GM21423 (cell line): ENCODE results near the gene ADH7.
A peak's percentile ranks its signal among the peaks of the same experiment; 100 is the strongest.
"Not testable (repeated sequence)": the region's sequence is repeated elsewhere in the genome, so short reads cannot be mapped to it uniquely, and the experiment has no call there.

Experiments used
- ATAC-seq: cut with Tn5 transposase; IDR thresholded peaks from one replicate; pipeline ENCODE4 v1.9.1; 2021; ENCODE audit warnings: mild to moderate bottlenecking, moderate library complexity; ENCODE audit not compliant: unreplicated experiment

ADH7 gene

DNA sequence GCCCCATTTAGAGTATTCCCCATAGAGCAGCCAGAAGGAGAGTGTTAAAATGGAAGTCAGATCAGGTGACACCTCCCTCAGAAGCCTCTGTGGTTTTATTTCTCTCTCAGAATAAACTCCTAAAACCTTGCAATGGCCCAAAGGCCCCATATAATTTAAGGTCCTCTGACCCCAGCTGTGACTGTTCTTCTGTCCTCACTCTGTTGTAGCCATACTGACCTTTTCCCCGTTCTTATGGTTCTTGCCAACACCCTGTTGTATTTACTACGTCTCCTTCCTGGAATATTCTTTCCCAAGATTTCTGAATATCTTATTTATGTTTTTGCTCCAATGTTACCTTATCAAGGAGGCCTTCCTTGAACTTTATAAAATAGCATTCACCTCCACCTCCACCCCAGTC is 18.0 kb downstream of the ADH7 start:
- no peak for ATAC-seq

DNA sequence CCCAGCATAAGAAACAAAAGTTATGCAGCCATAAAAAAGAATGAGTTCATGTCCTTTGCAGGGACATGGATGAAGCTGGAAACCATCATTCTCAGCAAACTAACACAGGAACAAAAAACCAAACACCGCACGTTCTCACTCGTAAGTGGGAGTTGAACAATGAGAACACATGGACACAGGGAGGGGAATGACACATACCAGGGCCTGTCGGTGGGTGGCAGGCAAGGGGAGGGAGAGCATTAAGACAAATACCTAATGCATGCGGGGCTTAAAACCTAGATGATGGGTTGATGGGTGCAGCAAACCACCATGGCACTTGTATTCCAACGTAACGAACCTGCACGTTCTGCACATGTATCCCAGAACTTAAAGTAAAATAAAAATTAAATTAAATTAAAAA is 19.4 kb downstream of the ADH7 start:
- ATAC-seq = not testable (repeated sequence)

DNA sequence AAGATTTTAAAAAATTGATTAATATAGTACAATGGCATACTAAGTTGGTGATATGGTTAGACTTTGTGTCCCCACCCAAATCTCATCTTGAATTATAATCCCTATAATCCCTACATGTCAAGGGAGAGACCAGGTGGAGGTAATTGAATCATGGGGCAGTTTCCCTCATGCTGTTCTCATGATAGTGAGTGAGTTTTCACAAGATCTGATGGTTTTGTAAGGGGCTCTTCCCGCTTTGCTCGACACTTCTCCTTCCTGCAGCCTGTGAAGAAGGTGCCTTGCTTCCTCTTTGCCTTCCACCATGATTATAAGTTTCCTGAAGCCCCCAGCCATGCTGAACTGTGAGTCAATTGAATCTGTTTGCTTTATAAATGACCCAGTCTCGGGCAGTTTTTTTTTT is 20.2 kb downstream of the ADH7 start:
- ATAC-seq = not testable (repeated sequence)

DNA sequence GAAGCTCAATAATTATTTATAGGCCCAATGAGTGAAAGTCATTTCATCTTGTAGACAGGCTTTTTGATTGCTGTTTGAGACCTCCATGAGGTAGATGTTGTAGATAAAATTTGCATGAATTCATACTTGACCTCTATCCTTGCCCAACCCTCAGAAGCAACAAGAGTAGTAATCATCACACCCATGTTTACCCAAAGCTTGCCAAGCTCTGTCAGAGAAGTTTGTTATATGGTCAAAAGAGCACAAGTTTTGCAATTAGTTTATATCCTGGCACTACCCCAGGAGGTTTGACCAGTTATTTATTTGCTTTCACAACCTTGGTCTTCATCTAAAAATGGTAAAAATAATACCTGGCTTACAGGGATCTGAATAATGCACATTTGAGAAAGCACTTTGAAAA is 20.7 kb downstream of the ADH7 start:
- ATAC-seq = no peak

DNA sequence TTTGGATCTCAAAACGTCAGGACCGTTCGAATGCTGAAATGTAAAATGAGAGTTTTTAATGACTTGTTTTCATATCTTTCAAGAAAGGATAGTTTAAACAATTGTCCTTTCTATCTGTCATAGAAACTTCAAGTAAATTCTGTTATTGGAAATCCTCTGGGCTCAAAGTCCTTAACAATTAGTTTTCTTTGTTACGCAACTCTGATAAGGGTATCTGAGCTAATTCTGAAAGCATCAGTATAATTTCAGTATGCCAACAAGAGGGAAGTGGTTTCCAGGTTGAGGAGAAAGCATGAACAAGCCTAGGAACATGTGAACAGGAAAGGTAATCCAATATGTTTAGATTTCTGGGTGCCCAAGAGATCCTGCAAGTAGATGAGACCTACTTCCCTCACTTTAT is 22.0 kb downstream of the ADH7 start:
- ATAC-seq = no peak

DNA sequence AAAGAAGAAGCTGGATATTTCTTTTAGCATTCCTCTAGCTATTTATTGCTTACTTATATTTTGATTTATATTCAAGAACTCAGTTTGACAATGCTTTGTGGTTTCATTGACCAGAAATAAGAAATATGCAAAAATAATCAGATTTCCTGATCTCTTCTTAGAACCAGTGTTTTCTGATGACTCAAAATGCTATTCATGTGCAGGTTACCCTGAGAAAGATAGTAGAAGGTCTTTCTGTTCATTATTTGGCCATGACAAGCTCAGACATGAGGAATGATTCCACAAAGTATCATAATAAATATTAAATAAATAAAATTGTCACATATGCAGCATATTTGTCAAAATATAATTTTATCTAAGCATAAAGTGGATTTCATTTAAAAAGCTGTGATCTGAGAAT is 24.1 kb downstream of the ADH7 start:
- no peak for ATAC-seq

DNA sequence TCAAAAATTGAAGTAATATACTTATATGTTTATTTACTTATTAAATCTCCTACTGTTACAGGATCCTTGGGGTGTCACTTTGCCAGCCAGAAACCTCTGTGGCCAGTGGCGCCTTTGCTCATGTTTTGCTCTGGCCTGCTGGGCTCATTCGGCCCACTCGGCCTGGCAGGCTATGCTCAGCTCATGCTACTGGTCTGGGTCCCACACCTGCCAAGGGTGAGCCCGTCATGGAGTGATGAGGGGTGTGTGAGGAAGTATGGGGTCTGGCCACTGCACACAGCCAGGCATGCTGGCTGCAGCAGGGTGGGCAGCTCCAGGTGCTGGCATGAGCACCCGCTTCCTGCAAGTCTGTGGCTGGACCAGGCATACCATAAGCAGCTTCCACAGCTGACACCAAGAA is 25.1 kb downstream of the ADH7 start:
- ATAC-seq = no peak

DNA sequence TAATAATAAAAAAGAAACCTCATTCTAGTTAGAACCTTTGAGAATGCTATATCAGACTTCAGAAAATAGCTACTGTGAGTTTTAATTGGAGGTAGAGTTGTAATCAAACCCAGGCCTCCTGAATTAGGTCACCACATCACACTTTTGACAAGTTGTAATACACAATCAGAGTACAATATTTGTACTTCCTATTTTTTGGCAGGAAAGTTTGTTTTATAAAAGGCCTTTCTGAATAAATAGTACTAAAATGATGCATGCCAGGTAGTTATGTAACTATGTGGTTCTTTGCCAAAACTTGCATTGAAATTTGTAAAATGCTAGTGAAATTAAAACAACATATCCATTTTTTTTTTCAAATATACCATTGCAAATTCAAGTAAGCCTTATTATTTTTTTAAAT is 26.8 kb downstream of the ADH7 start:
- no peak for ATAC-seq

DNA sequence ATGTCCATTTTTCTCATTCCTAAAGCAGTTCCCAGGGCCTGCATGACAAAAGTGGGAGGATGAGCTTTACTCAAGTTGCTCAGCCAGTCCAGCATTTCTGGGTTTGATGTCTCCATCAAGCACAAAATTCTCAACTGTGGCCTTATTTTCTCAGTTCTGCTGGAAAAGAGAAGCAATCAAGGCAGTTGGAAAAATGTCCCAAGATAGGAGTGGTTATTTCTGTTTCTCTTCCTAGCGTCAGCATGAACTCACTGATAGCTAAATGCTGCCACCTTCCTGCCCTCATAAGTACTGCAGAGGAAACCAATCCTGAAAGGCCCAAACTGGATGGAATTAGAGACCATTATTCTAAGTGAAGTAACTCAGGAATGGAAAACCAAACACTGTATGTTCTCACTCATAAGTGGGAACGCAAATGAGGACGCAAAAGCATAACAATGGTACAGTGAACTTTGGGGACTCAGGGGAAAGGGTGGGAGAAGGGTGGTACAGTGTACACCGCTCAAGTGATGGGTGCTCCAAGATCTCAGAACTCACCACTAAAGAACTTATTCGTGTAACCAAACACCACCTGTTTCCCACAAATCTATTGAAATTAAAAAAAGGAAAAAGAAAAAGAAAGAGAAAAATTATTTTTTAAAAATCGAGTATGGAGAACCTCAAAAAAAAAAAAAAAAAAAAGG is 29.6 kb downstream of the ADH7 start:
- no peak for ATAC-seq

DNA sequence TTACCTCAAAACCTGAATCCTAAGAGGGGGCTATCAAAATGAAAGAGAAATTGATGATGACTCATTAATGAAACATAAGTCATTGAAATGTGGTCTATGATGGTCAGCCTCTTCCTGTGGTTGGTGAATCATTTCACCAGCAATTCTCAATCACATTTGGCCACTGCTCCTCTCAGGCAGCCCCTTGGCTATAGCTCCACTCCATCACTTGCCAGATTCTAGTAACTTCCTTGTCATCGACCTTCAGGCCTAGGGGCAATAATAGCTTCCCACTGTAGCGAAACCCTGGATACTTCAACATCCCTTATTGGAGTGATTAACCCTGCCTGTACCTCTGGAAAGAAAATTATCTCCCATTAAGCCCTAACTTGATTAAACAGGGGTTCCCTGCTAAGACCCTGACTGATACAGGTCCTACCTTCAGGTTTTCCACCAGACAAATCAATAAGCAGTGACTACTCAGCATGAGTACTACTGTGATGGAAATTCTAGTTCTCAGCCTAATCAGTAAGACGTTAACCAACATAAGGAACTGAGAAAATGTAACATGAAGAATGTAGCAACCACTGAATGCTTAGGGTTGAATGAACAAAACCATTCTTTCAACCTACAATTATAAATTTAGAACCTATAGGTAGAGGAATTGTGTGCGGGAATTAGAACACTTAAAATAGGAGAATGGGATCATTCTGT is 30.4 kb downstream of the ADH7 start:
- peak; percentile 81 for ATAC-seq

GRCh38 chr4:99403380-99404184 is 31.6 kb downstream of the ADH7 start:
- peak; percentile 74 for ATAC-seq

DNA sequence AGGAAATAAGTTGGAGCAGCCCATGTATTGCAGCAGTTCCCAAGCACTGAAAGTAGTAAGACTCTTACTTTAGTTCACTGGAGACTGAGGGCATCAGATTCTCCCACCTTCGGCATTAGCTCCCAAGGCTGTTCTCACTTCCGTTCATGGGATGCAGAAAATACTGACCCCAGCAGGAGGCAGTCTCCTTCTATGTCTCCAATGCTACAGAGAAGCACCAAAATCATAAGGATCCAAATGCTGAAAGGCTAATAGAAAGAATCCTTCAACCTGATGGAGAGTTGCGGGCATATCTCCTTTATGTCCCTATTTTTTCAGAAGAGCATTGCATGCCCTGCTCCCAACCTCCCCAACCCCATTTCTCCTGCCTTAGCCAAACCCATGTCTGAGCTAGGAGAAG is 32.4 kb downstream of the ADH7 start:
- no peak for ATAC-seq

DNA sequence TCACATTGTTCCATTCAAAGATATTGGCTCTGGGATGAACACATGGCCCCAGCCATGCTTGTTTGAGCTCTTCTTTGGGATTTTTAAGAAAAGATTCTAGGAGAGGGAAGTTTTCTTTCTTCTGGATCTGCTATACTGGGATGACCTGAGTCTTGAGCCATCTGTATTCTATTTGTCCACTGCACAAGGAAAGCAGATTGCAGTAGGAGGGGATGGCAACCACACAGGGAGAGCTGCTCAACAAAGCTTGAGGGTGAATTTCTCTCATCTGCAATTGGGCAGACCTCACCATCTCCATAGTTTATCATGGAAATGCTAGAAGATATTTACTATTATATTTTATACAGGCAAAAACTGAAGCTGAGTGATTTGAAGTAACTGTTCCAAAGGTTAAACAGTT is 34.3 kb downstream of the ADH7 start:
- no peak for ATAC-seq

DNA sequence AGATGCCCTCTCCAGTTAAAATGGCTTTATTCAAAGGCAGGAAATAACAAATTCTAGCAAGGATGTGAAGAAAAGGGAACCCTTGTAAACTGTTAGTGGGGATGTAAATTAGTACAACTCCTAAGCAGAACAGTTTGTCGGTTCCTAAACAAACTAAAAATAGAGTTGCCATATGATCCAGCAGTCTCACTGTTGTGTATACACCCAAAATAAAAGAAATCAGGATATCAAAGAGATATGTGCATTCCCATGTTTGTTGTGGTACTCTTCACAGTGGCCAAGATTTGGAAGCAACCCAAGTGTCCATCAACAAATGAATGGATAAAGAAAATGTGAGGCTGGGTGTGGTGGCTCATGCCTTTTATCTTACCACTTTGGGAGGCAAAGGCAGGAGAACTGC is 36.1 kb downstream of the ADH7 start:
- no peak for ATAC-seq

- ATAC-seq = no peak
These were observed 39.4 kb downstream of the ADH7 start for GRCh38 chr4:99395595-99396364.

GRCh38 chr4:99394896-99395295 is 40.2 kb downstream of the ADH7 start:
- ATAC-seq = no peak

- ATAC-seq = no peak
These were observed 45.1 kb downstream of the ADH7 start for GRCh38 chr4:99390055-99390454.

DNA sequence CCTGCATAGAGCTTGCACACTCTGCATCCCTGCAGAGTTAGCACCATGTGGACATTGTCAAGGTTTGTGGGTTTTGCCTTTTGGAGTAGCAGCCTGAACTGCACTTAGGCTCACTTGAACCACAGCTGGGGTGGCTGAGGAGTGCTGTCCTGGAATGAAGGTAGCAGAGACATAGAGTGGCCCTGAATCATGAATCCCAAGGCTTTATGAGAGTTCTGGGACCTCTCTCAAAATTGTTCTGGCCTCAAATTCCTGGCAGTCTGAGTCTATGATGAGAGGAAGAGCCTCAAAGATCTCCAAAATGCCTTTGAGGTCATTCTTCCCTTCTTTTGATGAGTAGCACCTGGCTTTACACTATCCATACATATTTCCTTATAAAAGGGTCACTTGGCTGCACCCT is 45.5 kb downstream of the ADH7 start:
- no peak for ATAC-seq

DNA sequence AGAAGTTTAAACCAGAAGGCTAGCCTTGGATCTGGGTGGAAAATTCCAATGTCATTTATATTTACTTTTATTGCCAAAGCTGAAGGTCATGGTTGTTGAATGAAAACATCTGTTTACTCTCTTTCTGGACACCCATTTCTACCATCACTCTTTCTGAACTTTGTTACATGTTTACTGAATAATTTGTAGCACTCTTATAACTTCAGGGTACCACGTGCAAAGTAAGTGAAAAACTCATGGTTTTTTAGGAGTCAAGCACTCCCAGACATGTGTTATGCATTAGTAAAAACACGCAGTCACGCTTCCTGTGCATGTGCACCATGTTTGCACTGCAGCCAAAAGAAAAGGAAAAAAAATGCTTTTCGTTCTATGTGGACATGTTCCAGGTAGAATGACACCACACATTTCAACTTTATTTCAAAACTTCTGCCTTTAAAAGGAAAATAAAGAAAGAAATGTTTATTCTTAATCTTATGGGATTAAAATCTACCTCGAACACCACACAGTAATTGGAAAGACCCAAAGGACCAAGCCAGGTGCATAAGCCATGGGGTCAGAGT is 51.2 kb downstream of the ADH7 start:
- no peak for ATAC-seq

GRCh38 chr4:99383399-99383798 is 51.7 kb downstream of the ADH7 start:
- no peak for ATAC-seq
